IMR-90 (cell line): Measurements from ENCODE around the gene STXBP4. TPM values are rescaled to one million over a fixed set of nuclear protein-coding genes. Genes with fewer than 3 reads are reported as not detected.

Experiments used
- ATAC-seq: fragments of 200-7000 bp; cut with Tn5 transposase; 2 replicates; pipeline ENCODE4 v1.9.1; 2020; ENCODE audit warnings: low read depth, mild to moderate bottlenecking, moderate library complexity
- BruUV-seq: library from RNA; stranded (reverse); fragments of 400-500 nt; replicated peaks from 2 replicates; lab custom pipeline; 2021; lab: Mats Ljungman, UMichigan
- CTCF ChIA-PET: fragments of 300-600 bp; formaldehyde crosslinking; extraction: SDS; loops from one replicate; lab custom pipeline; 2021; ENCODE audit warnings: antibody characterized with exemption; lab: Yijun Ruan, JAX
- POLR2A ChIA-PET: fragments of 300-600 bp; sonication (Branson Sonifier 250); formaldehyde crosslinking; loops from one replicate; lab custom pipeline; 2022; ENCODE audit warnings: antibody characterized with exemption; ENCODE audit not compliant: unreplicated experiment; lab: Charles Lee
- DNase-seq: peaks from one replicate; pipeline ENCODE4 v3.0.0; 2013
- H2AFZ ChIP-seq: replicated peaks from 2 replicates; pipeline ENCODE3; 2013; ENCODE audit warnings: low read length, mild to moderate bottlenecking; ENCODE audit not compliant: poor library complexity
- H2AK5ac ChIP-seq: 2 replicates; pipeline ENCODE4 v1.6.1; 2013; ENCODE audit warnings: low read depth, low read length, inconsistent platforms
- H2AK9ac ChIP-seq: replicated peaks from 2 replicates; pipeline ENCODE3; 2013; ENCODE audit warnings: mild to moderate bottlenecking, low read depth, low read length, moderate library complexity; ENCODE audit not compliant: poor library complexity
- H2BK120ac ChIP-seq: 2 replicates; pipeline ENCODE4 v1.6.1; 2013; ENCODE audit warnings: low read depth, low read length, inconsistent platforms
- H2BK15ac ChIP-seq: 3 replicates; pipeline ENCODE4 v1.6.1; 2013; ENCODE audit warnings: low read depth, low read length, inconsistent platforms
- H2BK20ac ChIP-seq: 2 replicates; pipeline ENCODE4 v1.6.1; 2013; ENCODE audit warnings: low read depth, mild to moderate bottlenecking, inconsistent platforms, low read length, moderate library complexity
- H2BK5ac ChIP-seq: 2 replicates; pipeline ENCODE4 v1.6.1; 2013; ENCODE audit warnings: mild to moderate bottlenecking, low read depth, low read length, inconsistent platforms; ENCODE audit not compliant: poor library complexity, severe bottlenecking
- H3K14ac ChIP-seq: replicated peaks from 2 replicates; pipeline ENCODE4 v1.6.1; 2013; ENCODE audit warnings: low read depth, low read length, inconsistent platforms
- H3K18ac ChIP-seq: 2 replicates; pipeline ENCODE4 v1.6.1; 2013; ENCODE audit warnings: low read depth, low read length, control low read depth
- H3K23ac ChIP-seq: 2 replicates; pipeline ENCODE4 v1.6.1; 2013; ENCODE audit warnings: low read depth, low read length, inconsistent platforms
- H3K27ac ChIP-seq: 2 replicates; pipeline ENCODE4 v1.5.1; 2013; ENCODE audit warnings: mild to moderate bottlenecking, control low read depth, low read length; ENCODE audit not compliant: insufficient read depth
- H3K27me3 ChIP-seq: 2 replicates; pipeline ENCODE4 v1.6.1; 2013; ENCODE audit warnings: low read length; ENCODE audit not compliant: control insufficient read depth, insufficient read depth
- H3K36me3 ChIP-seq: 2 replicates; pipeline ENCODE4 v1.6.1; 2013; ENCODE audit warnings: low read length, mixed read lengths; ENCODE audit not compliant: control insufficient read depth, insufficient read depth
- H3K4ac ChIP-seq: 2 replicates; pipeline ENCODE4 v1.6.1; 2013; ENCODE audit warnings: low read depth, low read length, inconsistent platforms
- H3K4me1 ChIP-seq: 2 replicates; pipeline ENCODE4 v1.6.1; 2013; ENCODE audit warnings: low read length, mixed read lengths; ENCODE audit not compliant: control insufficient read depth, insufficient read depth
- H3K4me2 ChIP-seq: 2 replicates; pipeline ENCODE4 v1.6.1; 2013; ENCODE audit warnings: low read depth, mild to moderate bottlenecking, control low read depth, low read length, moderate library complexity
- H3K4me3 ChIP-seq: 2 replicates; pipeline ENCODE4 v1.5.1; 2013; ENCODE audit warnings: low read depth, mild to moderate bottlenecking, control low read depth, low read length, moderate library complexity; ENCODE audit not compliant: insufficient read depth
- H3K56ac ChIP-seq: 2 replicates; pipeline ENCODE4 v1.6.1; 2013; ENCODE audit warnings: low read length, inconsistent platforms; ENCODE audit not compliant: insufficient read depth; ENCODE audit errors: extremely low read depth
- H3K79me1 ChIP-seq, 2 experiments: 2 replicates each; pipeline ENCODE4 v1.6.1; 2013; ENCODE audit warnings: low read length in 2 of 2, inconsistent platforms in 1 of 2, low read depth in 1 of 2
- H3K9ac ChIP-seq: 2 replicates; pipeline ENCODE4 v1.6.1; 2013; ENCODE audit warnings: low read depth, low read length, control low read depth
- H3K9me1 ChIP-seq: 2 replicates; pipeline ENCODE4 v1.6.1; 2013; ENCODE audit warnings: low read length, inconsistent platforms; ENCODE audit not compliant: insufficient read depth
- H3K9me3 ChIP-seq: 2 replicates; pipeline ENCODE4 v1.6.1; 2013; ENCODE audit warnings: low read length; ENCODE audit not compliant: control insufficient read depth, insufficient read depth
- H4K20me1 ChIP-seq: 2 replicates; pipeline ENCODE4 v1.6.1; 2013; ENCODE audit warnings: low read length, inconsistent platforms; ENCODE audit not compliant: insufficient read depth
- H4K5ac ChIP-seq: 2 replicates; pipeline ENCODE4 v1.6.1; 2013; ENCODE audit warnings: mild to moderate bottlenecking, low read depth, low read length, control low read depth
- H4K8ac ChIP-seq, 2 experiments: 2 replicates each; pipeline ENCODE4 v1.6.1; 2013; ENCODE audit warnings: low read depth in 2 of 2, low read length in 2 of 2, control low read depth in 1 of 2, inconsistent platforms in 1 of 2
- H4K91ac ChIP-seq: 2 replicates; pipeline ENCODE4 v1.6.1; 2013; ENCODE audit warnings: low read depth, low read length, inconsistent platforms; ENCODE audit not compliant: insufficient read depth
- RFX5 ChIP-seq: IDR thresholded peaks from 2 replicates; pipeline ENCODE4 v1.8.0; 2012; ENCODE audit warnings: low read depth, mild to moderate bottlenecking, low read length, moderate library complexity
- WGBS, 2 experiments: methylation state at CpG; one replicate each; pipeline versions ENCODE4 v1.1.5 to v1.1.7; 2013; ENCODE audit warnings: missing lambda C conversion rate in 2 of 2; ENCODE audit not compliant: insufficient read length in 1 of 2; ENCODE audit errors: extremely low coverage in 2 of 2; 5-methylcytosine and 5-hydroxymethylcytosine counted together
- dilution Hi-C: fragments of 300-500 bp; cut with HindIII; formaldehyde crosslinking; loops from one replicate; pipeline ENCODE4 v1.14.3; 2018; ENCODE audit warnings: low sequenced_read_pairs; ENCODE audit not compliant: unreplicated experiment
- in situ Hi-C: fragments of 300-500 bp; cut with MboI; formaldehyde crosslinking; loops from 3 replicates; pipeline ENCODE4 v1.14.3; 2019; ENCODE audit warnings: low sequenced_read_pairs, inconsistent platforms, mixed read lengths
- intact Hi-C: fragments of 100-400 bp; cut with micrococcal nuclease; formaldehyde crosslinking; loops from 2 replicates; pipeline ENCODE4 v1.10.0; 2022
- polyA plus RNA-seq, 3 experiments: library from polyadenylated mRNA; depleted of rRNA; stranded (reverse); fragments of >200 nt; gene quantifications; 2 replicates each; pipeline ENCODE4 v1.2.3, GENCODE V29; 2012; ENCODE audit warnings: low replicate concordance in 1 of 3
- total RNA-seq: library from RNA; depleted of rRNA; stranded (reverse); fragments of >200 nt; gene quantifications from 2 replicates; pipeline ENCODE4 v1.2.3, GENCODE V29; 2012
- TF ChIP-seq, protein P1 (sequence below): fragments of 150-350 bp; IDR thresholded peaks from 2 replicates; pipeline ENCODE4 v1.6.1; 2016; ENCODE audit warnings: low read depth, mild to moderate bottlenecking, low read length, moderate library complexity, borderline replicate concordance

The STXBP4 gene
- total and polyA plus RNA-seq, 2 of the 4 experiments (the other 2 are of a cell fraction): 4.1 to 20.4 TPM

DNA sequence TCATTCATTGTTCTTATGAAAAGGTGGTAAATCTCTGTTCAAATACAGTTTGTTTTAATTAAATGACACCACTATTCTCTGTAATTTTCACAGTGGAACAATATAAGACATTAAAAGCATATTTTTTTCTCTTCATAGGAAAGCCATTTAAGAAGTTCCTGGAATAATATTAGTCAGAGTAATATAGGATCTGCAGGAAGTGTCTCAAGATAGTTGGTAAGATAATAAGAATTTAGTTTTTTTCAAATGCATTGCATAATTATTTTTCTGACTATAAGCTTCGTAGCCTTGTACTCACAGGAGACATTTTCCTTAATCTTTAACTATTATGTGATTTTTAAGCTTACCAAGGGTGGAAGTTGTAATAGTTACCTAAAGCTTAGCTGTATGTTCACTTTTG lies 16.9 kb downstream of the STXBP4 start:
- H2BK20ac ChIP-seq: no peak overlapping the region
- no peak for DNase-seq
- no peak overlapping the region for H3K4ac ChIP-seq
- no peaks in the 10 kb centered on the region for H4K20me1 ChIP-seq
- H3K4me3 ChIP-seq: no peak overlapping the region
- no peaks in the 10 kb centered on the region for H3K27me3 ChIP-seq
- H3K18ac ChIP-seq: no peak overlapping the region
- ChIA-PET CTCF (no interaction called here), POLR2A (no interaction called here)
- H3K79me1 ChIP-seq: peaks cover 3 to 11% of the 10 kb centered on the region in 2 experiments; a peak in 2 of 4 replicates
- H2BK5ac ChIP-seq: no peak overlapping the region
- no peak for ATAC-seq
- no CpG with 5 or more reads among the region's 1 CpG for WGBS, 2 experiments
- dilution Hi-C loops (no loop called here), in situ Hi-C loops (no loop called here), intact Hi-C loops (no loop called here)
- H4K8ac ChIP-seq: no peak overlapping the region
- H3K56ac ChIP-seq: no peak overlapping the region
- no peak overlapping the region for H4K5ac ChIP-seq
- no peak overlapping the region for H3K23ac ChIP-seq
- BruUV-seq: no TSS peak
- no peak overlapping the region for H3K27ac ChIP-seq
- no peak overlapping the region for H3K14ac ChIP-seq
- H3K4me2 ChIP-seq: no peak overlapping the region
- H4K91ac ChIP-seq: no peak overlapping the region
- TF ChIP-seq, protein P1, sequence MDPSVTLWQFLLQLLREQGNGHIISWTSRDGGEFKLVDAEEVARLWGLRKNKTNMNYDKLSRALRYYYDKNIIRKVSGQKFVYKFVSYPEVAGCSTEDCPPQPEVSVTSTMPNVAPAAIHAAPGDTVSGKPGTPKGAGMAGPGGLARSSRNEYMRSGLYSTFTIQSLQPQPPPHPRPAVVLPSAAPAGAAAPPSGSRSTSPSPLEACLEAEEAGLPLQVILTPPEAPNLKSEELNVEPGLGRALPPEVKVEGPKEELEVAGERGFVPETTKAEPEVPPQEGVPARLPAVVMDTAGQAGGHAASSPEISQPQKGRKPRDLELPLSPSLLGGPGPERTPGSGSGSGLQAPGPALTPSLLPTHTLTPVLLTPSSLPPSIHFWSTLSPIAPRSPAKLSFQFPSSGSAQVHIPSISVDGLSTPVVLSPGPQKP: no peak
- TF ChIP-seq RFX5: no peak
- no peak overlapping the region for H2BK15ac ChIP-seq
- no peaks in the 10 kb centered on the region for H3K9me1 ChIP-seq
- H3K9me3 ChIP-seq: peaks cover 2% of the 10 kb centered on the region
- H3K4me1 ChIP-seq: peaks cover 3% of the 10 kb centered on the region; the same call in 1 of the 2 replicates
- no peak overlapping the region for H2AK5ac ChIP-seq
- no peak overlapping the region for H2AK9ac ChIP-seq
- H2AFZ ChIP-seq: no peak overlapping the region
- H3K36me3 ChIP-seq: peaks cover 2% of the 10 kb centered on the region; the same call in 1 of the 2 replicates
- no peak overlapping the region for H3K9ac ChIP-seq
- no peak overlapping the region for H2BK120ac ChIP-seq
